Esophagus mucosa (tissue), 1 donor: ENCODE measurements around the gene ITGA8. TPM values are rescaled to one million over a fixed set of nuclear protein-coding genes. Genes with fewer than 3 reads are reported as not detected.
"Not testable (repeated sequence)": the region's sequence is repeated elsewhere in the genome, so short reads cannot be mapped to it uniquely, and the experiment has no call there.

Source experiments
- ATAC-seq: fragments of 200-7000 bp; cut with Tn5 transposase; one replicate; pipeline ENCODE4 v1.9.1; 2020
- total RNA-seq: library from RNA; stranded (reverse); gene quantifications from one replicate; pipeline ENCODE4 v1.2.4, GENCODE V29; 2023
- donor health status: DM: yes; HTN: yes; CAD: no.

Gene ITGA8
- total RNA-seq, 1 donor from 2014 or later, result 2.1 TPM

- ATAC-seq, result no peak
Observed at GRCh38 chr10:15546606-15547005, 173.1 kb downstream of the ITGA8 start.

DNA sequence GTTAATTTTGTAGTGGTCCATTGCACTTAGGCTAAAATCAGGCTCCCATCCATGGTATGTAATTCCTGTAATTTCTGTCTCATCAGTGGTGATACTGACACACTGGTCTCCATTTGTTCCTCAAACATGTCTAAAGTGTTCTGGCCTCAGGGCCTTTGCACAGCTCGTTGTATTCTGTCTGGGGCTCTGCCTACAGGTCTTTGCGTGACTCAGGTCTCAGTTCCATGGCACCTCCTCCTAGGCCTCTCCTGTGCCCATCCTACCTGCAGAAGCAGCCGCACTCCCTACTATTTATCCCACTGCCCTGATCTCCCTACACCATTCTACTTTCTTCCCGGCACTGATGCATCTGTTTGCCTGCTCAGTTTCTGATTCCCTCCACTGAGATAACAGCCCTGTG is 173.8 kb downstream of the ITGA8 start:
- ATAC-seq, result no peak

DNA sequence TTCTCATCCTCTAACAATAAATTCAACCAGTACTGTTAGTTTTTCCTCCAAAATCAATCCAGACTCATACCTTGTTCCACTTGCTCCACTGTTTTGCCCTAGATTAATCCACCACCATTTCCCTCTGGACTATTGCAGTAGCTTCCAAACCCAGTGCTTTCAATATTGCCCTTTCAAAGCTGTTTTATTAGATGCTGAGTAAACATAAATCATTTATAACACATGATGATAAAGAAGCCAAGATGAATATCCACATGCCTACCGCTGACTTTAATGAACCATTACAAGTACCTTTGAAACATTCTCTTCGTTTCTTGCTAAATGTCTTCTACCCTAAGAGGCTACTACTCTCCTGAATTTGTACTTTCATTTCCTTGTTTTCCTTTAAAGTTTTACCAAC is 174.5 kb downstream of the ITGA8 start:
- no peak for ATAC-seq

GRCh38 chr10:15543994-15544393 is 175.7 kb downstream of the ITGA8 start:
- ATAC-seq, result no peak

DNA sequence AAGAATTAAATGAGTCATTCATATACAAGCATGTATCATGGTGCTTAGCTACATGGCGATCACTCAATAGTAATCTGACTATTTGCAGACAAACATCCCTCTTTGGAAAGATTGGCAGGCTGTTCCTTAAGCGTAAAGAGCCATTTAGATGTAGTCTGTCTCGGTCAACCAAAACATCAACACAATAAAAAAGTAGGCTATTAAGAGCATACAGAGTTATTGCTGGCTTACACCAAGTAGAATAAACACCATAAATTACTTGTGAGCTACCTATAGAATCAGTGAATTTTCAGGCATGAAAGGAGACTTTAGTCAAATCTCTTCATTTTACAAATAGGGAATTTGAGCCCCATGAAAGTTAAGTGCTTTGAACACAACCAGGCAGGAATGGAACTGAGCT is 176.9 kb downstream of the ITGA8 start:
- no peak for ATAC-seq

GRCh38 chr10:15541376-15541775 is 178.3 kb downstream of the ITGA8 start:
- ATAC-seq, result no peak

- no peak for ATAC-seq
Observed at GRCh38 chr10:15540727-15541126, 179.0 kb downstream of the ITGA8 start.

- ATAC-seq, result no peak
Observed at GRCh38 chr10:15539262-15539661, 180.5 kb downstream of the ITGA8 start.

GRCh38 chr10:15534928-15535538 is 184.7 kb downstream of the ITGA8 start:
- not testable (repeated sequence) for ATAC-seq

DNA sequence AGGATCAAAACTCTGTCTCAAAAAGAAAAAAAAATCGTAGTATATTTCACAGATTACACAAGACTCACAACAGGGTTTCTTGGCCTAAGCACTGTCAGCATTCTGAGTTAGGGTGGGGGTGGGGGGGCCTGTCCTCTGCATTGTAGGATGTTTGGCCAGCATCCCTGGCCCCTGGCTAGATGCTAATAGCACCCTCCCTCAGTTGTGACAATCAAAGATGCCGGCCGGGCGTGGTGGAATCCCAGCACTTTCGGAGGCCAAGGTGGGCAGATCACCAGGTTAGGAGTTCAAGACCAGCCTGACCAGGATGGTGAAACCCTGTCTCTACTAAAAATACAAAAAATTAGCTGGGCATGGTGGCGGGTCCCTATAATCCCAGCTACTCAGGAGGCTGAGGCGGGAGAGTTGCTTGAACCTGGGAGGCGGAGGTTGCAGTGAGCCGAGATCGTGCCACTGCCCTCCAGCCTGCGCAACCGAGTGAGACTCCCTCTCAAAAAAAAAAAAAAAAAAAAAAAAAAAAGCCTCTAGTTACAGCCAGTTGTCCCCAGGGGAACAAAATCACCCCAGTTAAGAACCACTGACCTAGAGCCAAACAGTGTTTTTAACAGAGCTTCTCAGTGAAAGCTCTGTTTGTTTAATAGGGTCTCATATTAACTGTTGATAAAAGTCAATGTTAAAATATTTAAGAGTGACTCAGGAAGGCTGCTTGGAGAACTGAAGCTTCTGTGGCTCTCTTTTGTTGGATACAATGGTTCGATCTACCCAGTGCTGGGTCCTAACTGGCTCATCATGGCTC is 187.6 kb downstream of the ITGA8 start:
- no peak for ATAC-seq

DNA sequence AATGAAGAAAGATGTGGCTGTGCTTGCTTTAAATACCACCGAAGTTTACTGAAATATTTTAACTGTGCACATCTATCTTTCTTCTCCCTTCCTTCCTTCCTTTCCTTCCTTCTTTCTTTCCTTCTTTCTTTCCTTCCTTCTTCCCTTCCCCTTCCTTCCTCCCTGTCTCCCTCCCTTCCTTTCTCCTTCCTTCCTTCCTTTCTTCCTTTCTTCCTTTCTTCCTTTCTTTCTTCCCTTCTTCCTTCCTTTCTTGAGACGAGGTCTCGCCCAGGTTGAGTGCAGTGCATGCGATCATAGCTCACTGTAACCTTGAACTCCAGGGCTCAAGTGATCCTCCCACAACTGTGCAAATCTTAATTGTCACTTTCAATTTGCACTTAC is 190.9 kb downstream of the ITGA8 start:
- ATAC-seq, result no peak

GRCh38 chr10:15526754-15527153 is 193.0 kb downstream of the ITGA8 start:
- ATAC-seq, result no peak

GRCh38 chr10:15521328-15521903 is 198.3 kb downstream of the ITGA8 start:
- no peak for ATAC-seq

DNA sequence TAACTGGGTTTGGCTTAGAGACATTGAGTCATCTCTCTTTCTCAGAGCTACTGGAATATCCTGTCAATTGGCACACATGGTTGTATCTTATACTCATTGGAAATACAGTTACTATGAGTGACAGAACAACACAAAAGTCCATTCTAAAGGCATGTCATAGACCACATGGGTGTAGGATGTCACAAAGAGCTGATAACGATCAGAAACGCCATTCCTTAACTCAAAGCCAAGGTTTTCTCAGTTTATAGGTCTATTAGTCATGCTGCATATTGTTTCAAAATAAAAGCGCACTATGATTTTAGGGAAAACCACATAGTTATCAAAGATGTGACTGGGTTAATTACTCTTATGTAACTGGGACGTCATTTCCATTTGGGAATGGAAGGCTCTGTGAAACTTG is 201.5 kb downstream of the ITGA8 start:
- ATAC-seq, result no peak

GRCh38 chr10:15516256-15517085 is 203.3 kb downstream of the ITGA8 start:
- no peak for ATAC-seq

GRCh38 chr10:15515202-15515601 is 204.5 kb downstream of the ITGA8 start:
- no peak for ATAC-seq

GRCh38 chr10:15510963-15511362 is 208.8 kb downstream of the ITGA8 start:
- ATAC-seq, result no peak

DNA sequence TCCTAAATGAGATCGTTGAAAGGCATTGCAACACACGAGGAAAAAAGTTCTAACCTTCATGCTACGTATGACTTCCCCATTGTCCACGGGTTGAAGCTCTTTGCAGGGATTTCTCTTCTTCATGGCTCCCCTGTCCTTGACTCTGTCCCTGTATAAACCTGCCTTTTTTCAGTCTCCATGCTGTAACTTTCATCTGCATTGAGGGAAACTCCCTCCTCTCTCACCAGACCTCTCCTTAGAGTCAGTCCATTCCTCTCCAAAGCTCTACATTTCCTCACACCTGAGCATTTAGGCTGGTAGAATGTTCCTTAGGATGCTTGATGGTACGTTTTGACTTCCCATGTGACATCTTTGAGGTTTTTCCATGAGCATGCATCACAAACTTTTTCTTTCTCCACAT is 214.4 kb downstream of the ITGA8 start:
- ATAC-seq, result no peak

DNA sequence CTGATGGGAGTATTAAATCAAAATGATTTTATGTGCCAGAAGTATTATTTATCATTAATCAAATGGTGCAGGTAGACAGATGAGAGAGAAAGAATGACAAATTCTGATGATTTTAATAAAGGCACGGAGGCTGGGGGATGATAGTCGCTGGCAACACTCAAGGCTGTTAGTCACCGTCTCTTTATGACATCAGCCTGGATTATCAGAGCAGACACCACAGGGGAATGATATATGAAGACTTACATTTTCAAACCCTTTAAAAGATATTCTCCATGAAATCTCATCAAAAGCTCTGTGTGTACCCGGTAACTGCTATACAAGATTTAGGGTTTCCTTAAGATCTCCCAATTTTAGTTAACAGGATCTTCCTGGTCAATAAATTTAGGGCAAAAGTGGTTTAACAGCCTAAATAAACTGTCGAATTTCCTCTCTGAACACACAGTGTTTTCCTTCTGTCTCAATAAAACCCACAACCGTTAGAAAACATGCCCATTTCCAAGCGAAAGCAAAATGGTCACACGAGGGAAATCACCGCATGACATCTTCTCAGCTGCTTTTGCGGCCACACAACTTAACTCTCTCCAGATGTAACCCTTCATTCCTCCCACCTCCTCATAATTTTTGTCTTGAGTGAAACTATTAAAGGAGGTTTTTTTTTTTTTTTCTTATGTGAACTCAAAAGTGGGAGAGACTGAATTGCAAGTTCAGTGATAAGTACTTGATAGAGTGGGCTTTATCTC is 215.5 kb downstream of the ITGA8 start:
- no peak for ATAC-seq

- ATAC-seq, result no peak
Observed at GRCh38 chr10:15494850-15495506, 224.7 kb downstream of the ITGA8 start.

GRCh38 chr10:15491856-15492642 is 227.7 kb downstream of the ITGA8 start:
- no peak for ATAC-seq
